Measurements from ENCODE around the gene TMEM72. TPM values are rescaled to one million over a fixed set of nuclear protein-coding genes. Genes with fewer than 3 reads are reported as not detected.
A peak's percentile ranks its signal among the peaks of the same experiment; 100 is the strongest.
"Not testable (repeated sequence)": the region's sequence is repeated elsewhere in the genome, so short reads cannot be mapped to it uniquely, and the experiment has no call there.

Gene TMEM72
- total and polyA plus RNA-seq, 3 donors from 2014 or later = 1.5 to 8.7 (median 3.0) TPM

DNA sequence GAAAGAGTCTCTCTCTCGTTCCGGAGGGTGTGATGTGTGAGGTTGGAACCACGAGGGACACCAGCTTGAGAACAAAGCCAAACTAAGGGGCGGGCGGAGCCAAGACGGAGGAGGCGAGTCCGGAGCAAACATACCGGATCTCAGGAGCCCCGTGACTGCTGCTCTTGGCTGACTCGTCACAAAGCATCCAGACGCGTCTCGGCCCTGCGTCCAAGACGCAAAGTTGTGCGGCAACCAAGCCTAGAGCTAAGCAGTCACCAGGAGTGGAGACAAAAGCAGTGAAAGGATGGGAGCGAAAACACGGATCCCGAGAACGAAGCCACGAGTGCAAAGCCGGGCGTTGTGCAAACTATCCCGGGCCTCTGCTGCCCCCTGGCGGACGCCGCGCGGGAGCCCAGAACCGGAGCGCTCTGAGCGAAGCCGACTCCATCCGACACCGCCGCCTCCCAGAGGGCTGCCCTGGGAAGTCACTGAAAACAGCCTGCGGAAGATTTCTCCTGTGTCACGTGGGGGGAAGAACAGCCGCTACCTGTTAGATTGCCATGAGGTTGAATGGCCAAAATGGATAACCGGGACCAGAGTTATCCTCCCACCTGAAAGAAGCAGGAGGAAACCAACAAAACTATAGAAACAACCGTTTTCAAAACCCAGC lies 46.4 kb upstream of the TMEM72 start:
- Histone ChIP-seq H3K36me3 (ENCODE audit: low read depth, missing control alignments) (no peaks in the 10 kb centered on the region), H3K27me3 (no peaks in the 10 kb centered on the region), H3K4me3 (peak overlapping the region; percentile 49 to 62), H3K4me1 (peaks cover 3% of the 10 kb centered on the region), H3K9me3 (no peaks in the 10 kb centered on the region), H3K27ac (peak overlapping the region; percentile 63 to 80)
- TF ChIP-seq, protein P1, sequence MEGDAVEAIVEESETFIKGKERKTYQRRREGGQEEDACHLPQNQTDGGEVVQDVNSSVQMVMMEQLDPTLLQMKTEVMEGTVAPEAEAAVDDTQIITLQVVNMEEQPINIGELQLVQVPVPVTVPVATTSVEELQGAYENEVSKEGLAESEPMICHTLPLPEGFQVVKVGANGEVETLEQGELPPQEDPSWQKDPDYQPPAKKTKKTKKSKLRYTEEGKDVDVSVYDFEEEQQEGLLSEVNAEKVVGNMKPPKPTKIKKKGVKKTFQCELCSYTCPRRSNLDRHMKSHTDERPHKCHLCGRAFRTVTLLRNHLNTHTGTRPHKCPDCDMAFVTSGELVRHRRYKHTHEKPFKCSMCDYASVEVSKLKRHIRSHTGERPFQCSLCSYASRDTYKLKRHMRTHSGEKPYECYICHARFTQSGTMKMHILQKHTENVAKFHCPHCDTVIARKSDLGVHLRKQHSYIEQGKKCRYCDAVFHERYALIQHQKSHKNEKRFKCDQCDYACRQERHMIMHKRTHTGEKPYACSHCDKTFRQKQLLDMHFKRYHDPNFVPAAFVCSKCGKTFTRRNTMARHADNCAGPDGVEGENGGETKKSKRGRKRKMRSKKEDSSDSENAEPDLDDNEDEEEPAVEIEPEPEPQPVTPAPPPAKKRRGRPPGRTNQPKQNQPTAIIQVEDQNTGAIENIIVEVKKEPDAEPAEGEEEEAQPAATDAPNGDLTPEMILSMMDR (IDR thresholded peaks at IDR 0.05) = peak; percentile 97
- TF ChIP-seq POLR2A (IDR thresholded peaks at IDR 0.05) = no peak
- intact Hi-C loops (cut with DNase I; ENCODE audit: low total_unique reads) = no loop called here
- peak; percentile 96 for DNase-seq
- whole genome bisulfite sequencing, 2 donors = 0 to 1% methylated on average over 16 to 41 of the region's 42 CpGs

DNA sequence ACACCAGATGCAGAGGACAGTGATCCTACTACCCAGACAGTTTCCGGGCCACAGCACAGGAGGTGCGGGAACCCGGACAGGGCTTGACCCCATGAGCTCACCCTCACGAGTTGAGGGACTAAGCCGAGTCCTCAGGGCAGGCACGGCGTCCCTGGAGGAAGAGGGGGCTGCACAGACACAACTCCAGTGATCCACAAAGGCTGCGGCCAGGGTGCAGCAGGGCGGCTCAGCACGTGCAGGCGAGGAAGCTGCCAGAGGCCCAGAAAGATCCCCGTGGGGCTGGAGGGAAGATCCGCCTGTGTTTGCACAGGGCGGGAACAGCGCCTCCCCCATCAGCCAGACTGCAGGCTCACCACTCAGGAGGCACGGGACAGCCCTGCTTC lies 45.9 kb upstream of the TMEM72 start:
- Histone ChIP-seq H3K27me3 (no peaks in the 10 kb centered on the region), H3K4me1 (peaks cover 3% of the 10 kb centered on the region), H3K36me3 (ENCODE audit: low read depth, missing control alignments) (no peaks in the 10 kb centered on the region), H3K27ac (peak overlapping the region in 1 of 2 donors; percentile 80), H3K4me3 (peak overlapping the region; percentile 49 to 62), H3K9me3 (no peaks in the 10 kb centered on the region)
- 0 to 42% methylated on average over 3 to 11 of the region's 16 CpGs for WGBS, 2 donors
- DNase-seq = peak; percentile 54
- intact Hi-C loops (cut with DNase I; ENCODE audit: low total_unique reads) = no loop called here
- TF ChIP-seq, protein P1 (IDR thresholded peaks at IDR 0.05) = no peak
- TF ChIP-seq POLR2A (IDR thresholded peaks at IDR 0.05) = no peak

DNA sequence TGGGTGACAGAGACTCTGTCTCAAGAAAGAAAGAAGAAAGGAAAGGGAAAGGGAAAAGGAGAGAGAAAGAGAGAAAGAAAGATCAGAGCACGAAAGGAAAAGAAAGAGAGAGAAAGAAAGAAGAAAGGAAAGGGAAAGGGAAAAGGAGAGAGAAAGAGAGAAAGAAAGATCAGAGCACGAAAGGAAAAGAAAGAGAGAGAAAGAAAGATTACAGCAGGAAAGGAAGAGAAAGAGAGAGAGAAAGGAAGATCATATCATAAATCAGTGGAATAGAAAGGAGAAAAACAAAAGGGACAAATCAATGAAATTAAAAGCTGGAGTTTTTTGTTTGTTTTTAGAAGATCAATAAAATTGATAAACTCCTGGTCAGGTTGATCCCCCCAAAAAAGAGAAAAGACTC lies 44.8 kb upstream of the TMEM72 start:
- intact Hi-C loops (cut with DNase I; ENCODE audit: low total_unique reads); H3K4me1 ChIP-seq; H3K4me3 ChIP-seq; H3K9me3 ChIP-seq; DNase-seq; H3K27ac ChIP-seq; H3K36me3 ChIP-seq (ENCODE audit: low read depth, missing control alignments); H3K27me3 ChIP-seq: not testable (repeated sequence)
- WGBS, 2 donors = 81 to 88% methylated on average over 2 of the region's 2 CpGs

DNA sequence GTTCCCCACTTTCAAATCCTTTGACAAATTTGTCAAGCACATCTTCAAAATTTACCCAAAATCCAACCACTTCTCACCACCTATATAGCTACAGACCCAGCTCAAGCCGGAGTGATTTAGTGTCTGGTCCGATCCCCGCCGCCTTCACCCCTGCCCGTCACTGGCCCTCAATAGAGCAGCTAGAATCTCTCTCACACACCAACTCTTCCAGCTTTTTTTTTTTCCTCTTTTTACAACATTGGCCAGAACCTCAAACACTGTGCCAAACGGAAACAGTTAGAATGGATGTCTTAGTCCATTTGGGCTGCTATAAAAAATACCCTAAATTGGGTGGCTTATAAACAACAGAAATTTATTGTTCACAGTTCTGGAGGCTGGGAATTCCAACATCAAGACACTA lies 41.1 kb upstream of the TMEM72 start:
- H3K27me3 ChIP-seq = no peaks in the 10 kb centered on the region
- no peaks in the 10 kb centered on the region for H3K9me3 ChIP-seq
- H3K36me3 ChIP-seq (ENCODE audit: low read depth, missing control alignments) = no peaks in the 10 kb centered on the region
- no peak for TF ChIP-seq POLR2A (IDR thresholded peaks at IDR 0.05)
- TF ChIP-seq, protein P1 (IDR thresholded peaks at IDR 0.05) = no peak
- WGBS, 2 donors = 95 to 99% methylated on average over 6 of the region's 6 CpGs
- H3K4me3 ChIP-seq = no peak overlapping the region
- H3K27ac ChIP-seq = no peak overlapping the region
- peaks cover 6% of the 10 kb centered on the region for H3K4me1 ChIP-seq
- DNase-seq = no peak
- intact Hi-C loops (cut with DNase I; ENCODE audit: low total_unique reads) = no loop called here

DNA sequence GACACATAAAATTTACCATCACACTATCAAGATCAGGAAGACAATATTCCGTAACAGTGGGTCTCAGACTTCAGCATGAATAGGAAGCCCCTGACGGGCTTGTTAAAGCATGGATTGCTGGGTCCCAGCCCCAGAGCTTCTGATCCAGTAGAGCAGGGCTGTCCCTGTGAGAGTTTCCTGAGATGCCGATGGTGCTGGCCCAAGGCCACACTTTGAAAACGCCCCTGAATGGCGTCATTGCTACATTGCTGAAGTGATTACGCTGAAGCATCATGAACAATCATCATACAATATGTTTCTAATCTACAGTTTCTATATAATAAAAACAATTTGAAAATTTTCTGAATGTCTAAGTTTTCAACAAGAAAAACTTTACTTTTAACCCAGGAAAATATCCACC lies 38.0 kb upstream of the TMEM72 start:
- no peaks in the 10 kb centered on the region for H3K27me3 ChIP-seq
- H3K4me3 ChIP-seq = no peak overlapping the region
- peak overlapping the region in 1 of 2 donors; percentile 7 for H3K27ac ChIP-seq
- TF ChIP-seq, protein P1 (IDR thresholded peaks at IDR 0.05) = no peak
- TF ChIP-seq POLR2A (IDR thresholded peaks at IDR 0.05) = no peak
- no peaks in the 10 kb centered on the region for H3K36me3 ChIP-seq (ENCODE audit: low read depth, missing control alignments)
- no peaks in the 10 kb centered on the region for H3K9me3 ChIP-seq
- peak; percentile 60 for DNase-seq
- H3K4me1 ChIP-seq = peaks cover 4% of the 10 kb centered on the region
- 42 to 68% methylated on average over 6 of the region's 6 CpGs for WGBS, 2 donors
- intact Hi-C loops (cut with DNase I; ENCODE audit: low total_unique reads) = no loop called here

Data from testis (tissue), 3 donors.